ENCODE data around the gene BACH2. TPM values are rescaled to one million over a fixed set of nuclear protein-coding genes. Genes with fewer than 3 reads are reported as not detected.
"Not testable (repeated sequence)": the region's sequence is repeated elsewhere in the genome, so short reads cannot be mapped to it uniquely, and the experiment has no call there.

The BACH2 gene
- 5.0 and 11.6 TPM in 2 replicates for total RNA-seq

DNA sequence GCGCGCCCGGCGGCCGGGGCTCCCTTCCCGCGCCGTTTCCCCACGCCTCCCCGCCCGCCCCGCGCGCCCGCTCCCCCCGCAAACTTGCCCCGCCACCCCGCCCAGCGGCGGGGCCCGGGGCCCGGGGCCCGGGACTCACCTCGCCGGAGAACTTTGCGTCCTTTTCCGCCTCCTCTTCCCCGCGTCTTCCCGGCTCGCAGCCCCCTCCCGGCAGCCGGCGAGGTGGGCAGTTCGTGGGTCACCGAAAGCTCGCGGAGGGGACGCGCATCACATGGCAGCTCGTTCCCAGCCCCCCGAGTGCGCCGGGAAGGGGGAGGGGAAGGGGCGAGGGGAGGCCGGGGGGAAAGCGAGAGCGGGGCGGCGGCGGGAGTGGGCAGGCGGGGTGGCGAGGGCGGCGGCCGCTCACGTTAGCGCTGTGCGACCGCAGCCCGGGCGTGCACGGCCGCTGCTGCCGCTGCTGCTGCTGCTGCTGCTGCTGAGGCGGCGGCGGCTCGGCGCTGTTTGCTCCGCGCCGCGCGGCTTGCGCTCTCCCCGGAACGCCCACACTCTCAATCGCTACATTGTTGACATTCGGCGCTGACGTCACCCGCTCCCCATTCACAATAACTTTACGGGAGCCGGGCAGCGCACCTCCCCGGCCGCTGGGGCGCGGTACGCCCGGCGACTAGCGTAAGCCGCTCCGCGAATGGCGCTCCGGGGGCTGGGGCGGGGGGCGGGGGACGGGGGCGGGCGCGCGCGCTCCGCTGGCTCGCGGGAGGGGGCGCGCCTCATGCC, at the start of gene BACH2:
Gene BACH2, minus strand, starts transcription at position 503 of the 774 bp plus-strand sequence. CDS start 287,999 bp downstream, outside the sequence.
- peaks cover 2% of the 10 kb centered on the region for H3K27me3 ChIP-seq (ENCODE audit: control insufficient read depth, insufficient read depth, low read length)
- DNase-seq (ENCODE audit: low read depth) = no peak

DNA sequence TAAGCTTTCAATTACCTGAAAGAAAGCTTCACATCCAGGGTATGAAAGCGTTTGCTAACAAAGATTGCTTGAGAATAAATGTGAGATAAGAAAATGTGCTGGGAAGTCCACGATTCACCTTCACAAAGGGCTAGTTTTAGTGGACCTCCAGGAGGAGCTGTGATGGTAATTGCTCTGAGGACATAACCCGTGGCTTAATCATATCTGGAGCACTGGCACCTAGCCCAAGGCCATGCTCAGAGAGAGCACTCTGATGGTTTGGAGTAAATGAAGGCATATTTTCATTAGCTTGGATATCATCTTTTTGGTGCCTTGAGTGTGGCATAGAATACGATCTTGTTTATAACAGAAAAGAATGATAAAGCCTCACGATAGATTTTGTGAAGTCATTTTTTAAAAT, 46.9 kb upstream of the BACH2 start:
- TF ChIP-seq, protein P1, sequence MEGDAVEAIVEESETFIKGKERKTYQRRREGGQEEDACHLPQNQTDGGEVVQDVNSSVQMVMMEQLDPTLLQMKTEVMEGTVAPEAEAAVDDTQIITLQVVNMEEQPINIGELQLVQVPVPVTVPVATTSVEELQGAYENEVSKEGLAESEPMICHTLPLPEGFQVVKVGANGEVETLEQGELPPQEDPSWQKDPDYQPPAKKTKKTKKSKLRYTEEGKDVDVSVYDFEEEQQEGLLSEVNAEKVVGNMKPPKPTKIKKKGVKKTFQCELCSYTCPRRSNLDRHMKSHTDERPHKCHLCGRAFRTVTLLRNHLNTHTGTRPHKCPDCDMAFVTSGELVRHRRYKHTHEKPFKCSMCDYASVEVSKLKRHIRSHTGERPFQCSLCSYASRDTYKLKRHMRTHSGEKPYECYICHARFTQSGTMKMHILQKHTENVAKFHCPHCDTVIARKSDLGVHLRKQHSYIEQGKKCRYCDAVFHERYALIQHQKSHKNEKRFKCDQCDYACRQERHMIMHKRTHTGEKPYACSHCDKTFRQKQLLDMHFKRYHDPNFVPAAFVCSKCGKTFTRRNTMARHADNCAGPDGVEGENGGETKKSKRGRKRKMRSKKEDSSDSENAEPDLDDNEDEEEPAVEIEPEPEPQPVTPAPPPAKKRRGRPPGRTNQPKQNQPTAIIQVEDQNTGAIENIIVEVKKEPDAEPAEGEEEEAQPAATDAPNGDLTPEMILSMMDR (IDR thresholded peaks at IDR 0.05; ENCODE audit: insufficient read depth, low read length, poor library complexity, severe bottlenecking) = no peak
- Histone ChIP-seq H3K36me3 (ENCODE audit: control insufficient read depth, insufficient read depth, low read length) (no peaks in the 10 kb centered on the region), H3K4me3 (ENCODE audit: low read depth, low read length) (no peak overlapping the region), H3K27me3 (ENCODE audit: control insufficient read depth, insufficient read depth, low read length) (no peaks in the 10 kb centered on the region)
- no peak for DNase-seq (ENCODE audit: low read depth)

More for the DNA sequence above, at the start of gene BACH2:
- Histone ChIP-seq H3K36me3 (ENCODE audit: control insufficient read depth, insufficient read depth, low read length) (no peaks in the 10 kb centered on the region), H3K4me3 (ENCODE audit: low read depth, low read length) (peak within 1 kb of the TSS; percentile 76)
- TF ChIP-seq, protein P1 (IDR thresholded peaks at IDR 0.05; ENCODE audit: insufficient read depth, low read length, poor library complexity, severe bottlenecking) = no peak

DNA sequence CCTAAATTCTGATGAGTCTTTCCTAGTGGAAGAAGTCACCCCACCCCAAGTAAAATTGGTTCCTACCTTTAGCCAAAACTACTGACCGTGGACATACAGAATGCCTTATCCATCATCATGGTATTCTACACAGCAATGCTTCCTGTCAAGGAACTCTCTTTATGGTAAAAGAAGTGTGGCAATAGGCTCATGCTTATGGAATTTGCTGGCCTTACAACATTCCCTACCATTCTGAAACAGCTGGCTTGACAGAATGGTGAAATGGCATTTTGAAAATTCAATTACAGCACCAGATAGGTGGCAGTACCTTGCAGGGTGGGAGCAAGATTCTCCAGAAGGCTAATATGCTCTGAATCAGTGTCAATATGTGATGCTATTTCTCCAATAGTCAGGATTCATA, 41.8 kb upstream of the BACH2 start:
- TF ChIP-seq, protein P1 (IDR thresholded peaks at IDR 0.05; ENCODE audit: insufficient read depth, low read length, poor library complexity, severe bottlenecking) = no peak
- Histone ChIP-seq H3K27me3 (ENCODE audit: control insufficient read depth, insufficient read depth, low read length) (no peaks in the 10 kb centered on the region), H3K4me3 (ENCODE audit: low read depth, low read length) (no peak overlapping the region), H3K36me3 (ENCODE audit: control insufficient read depth, insufficient read depth, low read length) (no peaks in the 10 kb centered on the region)
- DNase-seq (ENCODE audit: low read depth) = no peak

DNA sequence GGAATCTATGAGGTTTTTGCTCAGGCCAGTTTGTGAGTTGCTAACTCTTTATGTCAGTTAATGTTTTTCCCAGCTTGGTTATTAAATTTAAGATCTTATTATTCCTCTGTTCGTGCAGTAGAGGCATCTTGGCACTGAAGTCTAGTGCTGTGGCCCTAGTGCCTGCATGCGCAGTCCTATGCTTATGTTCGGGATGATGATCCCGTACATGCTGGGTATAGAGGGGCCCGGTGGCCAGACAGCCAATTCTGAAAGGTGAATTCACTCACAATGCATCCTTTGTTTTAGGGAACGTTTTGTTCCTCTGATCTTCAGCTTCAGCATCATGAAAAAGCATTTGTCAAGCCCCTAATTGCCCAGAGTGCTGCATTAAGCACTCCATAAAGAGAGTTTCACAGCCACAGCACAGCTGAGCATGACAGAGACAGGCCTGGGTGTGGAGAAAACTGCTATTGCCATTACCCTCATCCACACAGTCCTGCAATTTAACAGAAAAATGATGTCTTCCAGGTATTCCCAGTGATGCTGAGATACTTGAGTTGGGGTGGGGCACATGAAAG, 39.8 kb upstream of the BACH2 start:
- Histone ChIP-seq H3K27me3 (ENCODE audit: control insufficient read depth, insufficient read depth, low read length) (no peaks in the 10 kb centered on the region), H3K36me3 (ENCODE audit: control insufficient read depth, insufficient read depth, low read length) (no peaks in the 10 kb centered on the region), H3K4me3 (ENCODE audit: low read depth, low read length) (no peak overlapping the region)
- TF ChIP-seq, protein P1 (IDR thresholded peaks at IDR 0.05; ENCODE audit: insufficient read depth, low read length, poor library complexity, severe bottlenecking) = no peak
- no peak for DNase-seq (ENCODE audit: low read depth)

DNA sequence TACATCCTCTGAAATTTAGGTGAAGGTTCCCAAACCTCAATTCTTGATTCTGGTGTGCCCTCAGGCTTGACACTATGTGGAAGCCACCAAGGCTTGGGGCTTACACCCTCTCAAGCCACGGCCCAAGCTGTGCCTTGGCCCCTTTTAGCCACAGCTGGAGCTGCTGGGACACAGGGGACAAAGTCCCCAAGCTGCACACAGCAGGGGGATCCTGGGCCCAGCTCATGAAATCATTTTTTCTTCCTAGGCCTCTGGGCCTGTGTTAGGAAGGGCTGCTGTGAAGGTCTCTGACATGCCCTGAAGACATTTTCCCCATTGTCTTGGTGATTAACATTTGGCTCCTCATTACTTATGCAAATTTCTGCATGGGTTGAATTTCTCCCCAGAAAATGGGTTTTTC, 37.3 kb upstream of the BACH2 start:
- no peaks in the 10 kb centered on the region for H3K36me3 ChIP-seq (ENCODE audit: control insufficient read depth, insufficient read depth, low read length)
- no peak overlapping the region for H3K4me3 ChIP-seq (ENCODE audit: low read depth, low read length)
- no peaks in the 10 kb centered on the region for H3K27me3 ChIP-seq (ENCODE audit: control insufficient read depth, insufficient read depth, low read length)
- TF ChIP-seq, protein P1 (IDR thresholded peaks at IDR 0.05; ENCODE audit: insufficient read depth, low read length, poor library complexity, severe bottlenecking) = no peak
- no peak for DNase-seq (ENCODE audit: low read depth)

DNA sequence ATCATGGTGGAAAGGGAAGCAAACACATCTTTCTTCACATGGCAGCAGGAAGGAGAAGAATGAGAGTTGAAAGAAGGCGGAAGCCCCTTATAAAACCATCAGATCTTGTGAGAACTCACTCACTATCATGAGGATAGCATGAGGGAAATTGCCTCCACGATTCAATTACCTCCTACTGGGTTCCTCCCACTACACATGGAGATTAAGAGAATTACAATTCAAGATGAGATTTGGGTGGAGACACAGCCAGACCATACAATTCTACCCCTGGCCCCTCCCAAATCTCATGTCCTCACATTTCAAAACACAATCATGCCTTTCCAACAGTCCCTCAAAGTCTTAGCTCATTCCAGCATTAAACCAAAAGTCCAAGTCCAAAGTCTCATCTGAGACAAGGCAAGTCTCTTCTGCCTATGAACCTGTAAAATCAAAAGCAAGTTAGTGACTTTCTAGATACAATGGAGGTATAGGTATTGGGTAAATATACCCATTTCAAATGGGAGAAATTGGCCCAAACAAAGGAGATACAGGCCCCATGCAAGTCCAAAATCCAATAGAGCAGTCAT, 36.4 kb upstream of the BACH2 start:
- not testable (repeated sequence) for H3K36me3 ChIP-seq (ENCODE audit: control insufficient read depth, insufficient read depth, low read length); H3K27me3 ChIP-seq (ENCODE audit: control insufficient read depth, insufficient read depth, low read length); DNase-seq (ENCODE audit: low read depth); H3K4me3 ChIP-seq (ENCODE audit: low read depth, low read length)

Measured in kidney epithelial cell (primary cell).